ENCODE results near the gene NEO1.
A peak's percentile ranks its signal among the peaks of the same experiment; 100 is the strongest.

Gene NEO1

DNA sequence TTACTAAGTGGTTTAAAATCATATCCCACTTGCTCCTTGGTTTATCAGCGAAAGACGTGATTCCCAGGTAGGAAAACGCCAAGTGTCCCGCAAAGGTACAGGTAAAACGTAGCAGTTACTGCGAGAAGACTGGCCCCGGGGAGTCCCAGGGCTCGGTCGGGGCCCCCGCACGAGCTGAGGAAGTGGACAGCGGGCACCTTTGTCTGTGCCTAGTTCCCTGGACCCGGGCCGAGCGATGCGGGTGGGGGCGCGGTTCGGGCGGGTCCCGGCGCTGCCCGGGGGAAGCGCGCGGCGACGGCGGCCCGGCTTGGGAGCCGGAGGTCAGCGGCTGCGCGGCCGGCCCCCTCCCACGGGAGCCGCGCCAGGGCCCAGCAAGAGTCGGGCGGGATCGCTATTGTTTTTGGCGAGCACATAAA, 864 bp upstream of the NEO1 start:
- Histone ChIP-seq H2AFZ (ENCODE audit: low read depth, low read length, severe bottlenecking) (peak overlapping the region; percentile 91), H3K79me2 (ENCODE audit: insufficient read depth, low read length) (no peaks in the 10 kb centered on the region), H3K4me3 (ENCODE audit: insufficient read depth, low read length, poor library complexity, severe bottlenecking) (peak overlapping the region; percentile 68), H4K20me1 (ENCODE audit: low read depth, low read length) (no peaks in the 10 kb centered on the region), H3K27ac (ENCODE audit: low read depth, low read length) (no peak overlapping the region), H3K27me3 (ENCODE audit: low read length) (no peaks in the 10 kb centered on the region), H3K4me2 (ENCODE audit: low read depth, low read length, poor library complexity, severe bottlenecking) (peak overlapping the region; percentile 70), H3K9me2 (replicated peaks; ENCODE audit: insufficient read depth, low read length) (no peaks in the 10 kb centered on the region), H3K36me3 (ENCODE audit: low read length) (no peaks in the 10 kb centered on the region), H3F3A (ENCODE audit: insufficient read depth) (peaks cover 14% of the 10 kb centered on the region; the same call in 1 of the 2 replicates), H3K9me3 (ENCODE audit: insufficient read depth, low read length) (no peaks in the 10 kb centered on the region), H3K9ac (ENCODE audit: low read length) (peak overlapping the region; percentile 67)
- 0 out of 2 replicates have a peak, but pooled peaks have one; percentile 24 for TF ChIP-seq EZH2phosphoT487 (conservative IDR thresholded peaks at IDR 0.05; ENCODE audit: low read length)
- TF ChIP-seq, protein P1, sequence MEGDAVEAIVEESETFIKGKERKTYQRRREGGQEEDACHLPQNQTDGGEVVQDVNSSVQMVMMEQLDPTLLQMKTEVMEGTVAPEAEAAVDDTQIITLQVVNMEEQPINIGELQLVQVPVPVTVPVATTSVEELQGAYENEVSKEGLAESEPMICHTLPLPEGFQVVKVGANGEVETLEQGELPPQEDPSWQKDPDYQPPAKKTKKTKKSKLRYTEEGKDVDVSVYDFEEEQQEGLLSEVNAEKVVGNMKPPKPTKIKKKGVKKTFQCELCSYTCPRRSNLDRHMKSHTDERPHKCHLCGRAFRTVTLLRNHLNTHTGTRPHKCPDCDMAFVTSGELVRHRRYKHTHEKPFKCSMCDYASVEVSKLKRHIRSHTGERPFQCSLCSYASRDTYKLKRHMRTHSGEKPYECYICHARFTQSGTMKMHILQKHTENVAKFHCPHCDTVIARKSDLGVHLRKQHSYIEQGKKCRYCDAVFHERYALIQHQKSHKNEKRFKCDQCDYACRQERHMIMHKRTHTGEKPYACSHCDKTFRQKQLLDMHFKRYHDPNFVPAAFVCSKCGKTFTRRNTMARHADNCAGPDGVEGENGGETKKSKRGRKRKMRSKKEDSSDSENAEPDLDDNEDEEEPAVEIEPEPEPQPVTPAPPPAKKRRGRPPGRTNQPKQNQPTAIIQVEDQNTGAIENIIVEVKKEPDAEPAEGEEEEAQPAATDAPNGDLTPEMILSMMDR (IDR thresholded peaks at IDR 0.05; ENCODE audit: insufficient read depth, low read length, poor library complexity, severe bottlenecking) = no peak

DNA sequence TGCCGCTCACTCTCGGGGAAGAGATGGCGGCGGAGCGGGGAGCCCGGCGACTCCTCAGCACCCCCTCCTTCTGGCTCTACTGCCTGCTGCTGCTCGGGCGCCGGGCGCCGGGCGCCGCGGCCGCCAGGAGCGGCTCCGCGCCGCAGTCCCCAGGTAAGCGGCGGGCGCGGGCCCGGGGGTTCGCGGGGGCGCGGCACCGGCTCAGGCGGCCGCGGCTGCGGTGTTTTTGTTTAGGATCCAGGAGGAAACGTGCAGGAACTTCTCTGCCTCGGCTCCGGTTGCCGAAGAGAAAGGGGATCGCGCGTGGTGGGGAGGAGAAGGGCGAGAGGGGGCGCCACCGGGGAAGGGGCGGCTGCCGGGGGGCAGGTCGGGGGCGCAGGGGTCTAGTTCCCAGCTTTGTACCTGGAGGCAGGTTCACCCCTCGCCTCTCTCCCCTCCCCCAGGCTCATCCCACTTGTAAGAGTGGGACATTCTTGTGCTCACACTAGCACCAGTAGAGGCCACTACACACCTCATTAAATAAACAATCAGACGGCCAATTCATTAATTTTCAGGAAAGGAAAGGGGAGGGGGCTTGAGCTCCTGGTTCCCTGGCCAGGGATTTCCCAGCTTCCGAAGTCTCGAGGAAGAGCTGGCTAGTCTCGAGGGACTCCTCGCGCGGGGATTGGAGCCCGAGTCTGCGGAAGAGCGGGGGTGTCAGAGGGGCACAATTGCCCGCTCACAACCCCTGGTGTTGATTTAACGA, 562 bp downstream of the NEO1 start:
- Histone ChIP-seq H3K4me2 (ENCODE audit: low read depth, low read length, poor library complexity, severe bottlenecking) (peak overlapping the region; percentile 69), H3K9me2 (replicated peaks; ENCODE audit: insufficient read depth, low read length) (no peaks in the 10 kb centered on the region), H3F3A (ENCODE audit: insufficient read depth) (peaks cover 14% of the 10 kb centered on the region; the same call in 1 of the 2 replicates), H3K4me3 (ENCODE audit: insufficient read depth, low read length, poor library complexity, severe bottlenecking) (peak overlapping the region; percentile 71), H3K79me2 (ENCODE audit: insufficient read depth, low read length) (no peaks in the 10 kb centered on the region), H3K27me3 (ENCODE audit: low read length) (no peaks in the 10 kb centered on the region), H3K27ac (ENCODE audit: low read depth, low read length) (no peak overlapping the region), H3K36me3 (ENCODE audit: low read length) (no peaks in the 10 kb centered on the region), H2AFZ (ENCODE audit: low read depth, low read length, severe bottlenecking) (peak overlapping the region; percentile 79), H3K9ac (ENCODE audit: low read length) (peak overlapping the region; percentile 54), H3K9me3 (ENCODE audit: insufficient read depth, low read length) (no peaks in the 10 kb centered on the region), H4K20me1 (ENCODE audit: low read depth, low read length) (no peaks in the 10 kb centered on the region)
- TF ChIP-seq, protein P1 (IDR thresholded peaks at IDR 0.05; ENCODE audit: insufficient read depth, low read length, poor library complexity, severe bottlenecking) = peak; percentile 50
- TF ChIP-seq EZH2phosphoT487 (conservative IDR thresholded peaks at IDR 0.05; ENCODE audit: low read length) = no peak

DNA sequence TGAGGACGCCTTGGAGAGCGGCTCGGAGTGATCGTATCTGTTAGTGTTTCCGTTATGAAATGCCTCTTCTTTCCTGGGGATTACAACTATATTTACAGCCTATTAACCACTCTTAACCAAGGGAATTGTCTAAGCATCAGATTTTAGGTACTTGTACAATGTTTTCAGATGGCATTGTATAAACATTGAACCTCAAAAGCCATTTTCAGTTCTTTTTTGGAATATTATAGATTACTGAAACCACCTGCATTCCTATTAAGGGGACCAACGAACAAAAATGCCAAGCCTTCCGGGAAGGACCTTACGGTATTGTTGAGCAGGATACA, 1.1 kb downstream of the NEO1 start:
- Histone ChIP-seq H3K27me3 (ENCODE audit: low read length) (no peaks in the 10 kb centered on the region), H3K9me3 (ENCODE audit: insufficient read depth, low read length) (no peaks in the 10 kb centered on the region), H3F3A (ENCODE audit: insufficient read depth) (peaks cover 14% of the 10 kb centered on the region; the same call in 1 of the 2 replicates), H3K9ac (ENCODE audit: low read length) (peak overlapping the region; percentile 54), H3K79me2 (ENCODE audit: insufficient read depth, low read length) (no peaks in the 10 kb centered on the region), H3K27ac (ENCODE audit: low read depth, low read length) (no peak overlapping the region), H3K36me3 (ENCODE audit: low read length) (no peaks in the 10 kb centered on the region), H3K4me2 (ENCODE audit: low read depth, low read length, poor library complexity, severe bottlenecking) (peak overlapping the region; percentile 69), H3K9me2 (replicated peaks; ENCODE audit: insufficient read depth, low read length) (no peaks in the 10 kb centered on the region), H3K4me3 (ENCODE audit: insufficient read depth, low read length, poor library complexity, severe bottlenecking) (peak overlapping the region; percentile 71), H4K20me1 (ENCODE audit: low read depth, low read length) (no peaks in the 10 kb centered on the region), H2AFZ (ENCODE audit: low read depth, low read length, severe bottlenecking) (peak overlapping the region; percentile 79)
- TF ChIP-seq EZH2phosphoT487 (conservative IDR thresholded peaks at IDR 0.05; ENCODE audit: low read length) = no peak
- TF ChIP-seq, protein P1 (IDR thresholded peaks at IDR 0.05; ENCODE audit: insufficient read depth, low read length, poor library complexity, severe bottlenecking) = no peak
